GM18498 (cell line): ENCODE data around the gene DOHH.

ENCODE experiments used
- ATAC-seq: cut with Tn5 transposase; IDR thresholded peaks from one replicate; pipeline ENCODE4 v1.9.1; 2021; ENCODE audit warnings: mild to moderate bottlenecking, moderate library complexity; ENCODE audit not compliant: unreplicated experiment

The DOHH gene

DNA sequence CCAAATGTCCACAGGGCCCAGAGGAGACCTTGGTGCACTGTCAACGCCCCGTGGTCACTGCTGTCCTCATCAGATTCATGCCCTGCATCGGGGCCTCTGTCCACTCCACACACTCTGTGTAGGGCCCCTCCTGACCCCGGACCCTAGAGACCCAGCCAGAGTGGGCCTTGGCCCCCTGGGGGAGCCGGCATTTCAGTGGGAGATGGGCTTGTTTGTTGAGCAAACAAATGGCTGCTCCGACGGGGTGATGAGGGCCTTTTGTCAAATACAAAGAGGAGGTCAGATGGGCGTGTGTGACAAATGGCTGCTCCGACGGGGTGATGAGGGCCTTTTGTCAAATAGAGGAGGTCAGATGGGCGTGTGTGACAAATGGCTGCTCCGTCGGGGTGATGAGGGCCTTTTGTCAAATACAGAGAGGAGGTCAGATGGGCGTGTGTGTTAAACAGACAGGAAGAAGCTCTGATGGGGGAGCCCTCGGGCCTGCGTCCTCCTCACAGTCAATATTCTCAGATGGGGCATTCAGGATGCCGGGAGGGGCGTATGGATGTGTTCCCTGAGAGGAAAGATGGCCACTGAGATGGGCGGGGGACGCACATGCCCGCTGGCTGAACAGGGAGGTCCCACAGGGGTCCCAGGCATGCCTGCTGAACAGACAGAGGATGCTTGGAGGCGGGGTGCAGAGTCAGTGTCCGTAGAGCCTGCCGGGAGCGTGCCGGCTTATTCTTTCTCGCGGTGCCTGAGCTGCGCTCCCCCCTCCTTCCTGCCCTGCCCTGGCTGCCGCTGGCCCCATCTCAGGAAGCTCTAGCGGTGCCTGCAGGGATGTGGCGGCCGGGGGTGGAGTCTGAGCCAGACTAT lies 56.4 kb downstream of the DOHH start:
- ATAC-seq = no peak

DNA sequence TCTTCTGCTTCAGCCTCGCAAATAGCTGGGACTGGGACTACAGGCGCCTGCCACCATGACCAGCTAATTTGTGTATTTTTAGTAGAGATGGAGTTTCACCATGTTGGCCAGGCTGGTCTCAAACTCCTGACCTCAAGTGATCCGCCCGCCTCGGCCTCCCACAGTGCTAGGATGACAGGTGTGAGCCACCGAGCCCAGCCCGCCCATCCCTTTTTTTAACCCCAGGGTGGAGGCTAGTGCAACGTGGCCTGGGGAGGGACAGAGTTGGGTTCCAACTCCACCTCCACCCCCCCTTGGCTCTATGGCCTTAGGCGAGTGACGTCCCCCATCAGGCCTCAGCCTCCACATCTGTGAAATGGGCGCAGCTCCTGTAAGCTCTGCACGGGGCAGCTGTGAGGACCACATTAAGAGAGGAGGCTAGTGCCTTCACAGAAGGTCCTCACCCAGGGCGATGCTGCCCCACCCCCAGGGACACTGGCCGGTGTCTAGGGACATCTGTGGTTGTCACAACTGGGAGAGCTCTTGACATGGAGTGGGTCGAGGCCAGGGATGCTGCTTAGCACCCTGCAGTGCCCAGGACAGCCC lies 57.9 kb downstream of the DOHH start:
- ATAC-seq = no peak

DNA sequence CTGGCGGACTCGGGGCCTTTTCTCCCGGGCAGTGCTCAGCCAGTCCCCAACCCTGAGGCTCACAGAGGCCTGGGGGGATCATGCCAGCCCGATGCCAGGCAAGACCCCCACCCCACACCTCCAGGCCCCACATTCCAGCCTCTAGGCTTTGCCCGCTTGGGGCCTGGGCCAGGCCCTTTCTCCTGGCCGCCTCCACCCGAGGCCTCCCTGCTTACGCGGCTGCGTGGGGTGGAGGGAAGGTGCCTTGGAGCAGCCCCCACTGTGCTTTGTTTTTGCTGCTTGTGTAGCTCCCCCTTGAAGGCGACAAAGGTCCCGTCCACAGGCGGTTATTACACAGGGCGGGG lies 58.5 kb downstream of the DOHH start:
- no peak for ATAC-seq

DNA sequence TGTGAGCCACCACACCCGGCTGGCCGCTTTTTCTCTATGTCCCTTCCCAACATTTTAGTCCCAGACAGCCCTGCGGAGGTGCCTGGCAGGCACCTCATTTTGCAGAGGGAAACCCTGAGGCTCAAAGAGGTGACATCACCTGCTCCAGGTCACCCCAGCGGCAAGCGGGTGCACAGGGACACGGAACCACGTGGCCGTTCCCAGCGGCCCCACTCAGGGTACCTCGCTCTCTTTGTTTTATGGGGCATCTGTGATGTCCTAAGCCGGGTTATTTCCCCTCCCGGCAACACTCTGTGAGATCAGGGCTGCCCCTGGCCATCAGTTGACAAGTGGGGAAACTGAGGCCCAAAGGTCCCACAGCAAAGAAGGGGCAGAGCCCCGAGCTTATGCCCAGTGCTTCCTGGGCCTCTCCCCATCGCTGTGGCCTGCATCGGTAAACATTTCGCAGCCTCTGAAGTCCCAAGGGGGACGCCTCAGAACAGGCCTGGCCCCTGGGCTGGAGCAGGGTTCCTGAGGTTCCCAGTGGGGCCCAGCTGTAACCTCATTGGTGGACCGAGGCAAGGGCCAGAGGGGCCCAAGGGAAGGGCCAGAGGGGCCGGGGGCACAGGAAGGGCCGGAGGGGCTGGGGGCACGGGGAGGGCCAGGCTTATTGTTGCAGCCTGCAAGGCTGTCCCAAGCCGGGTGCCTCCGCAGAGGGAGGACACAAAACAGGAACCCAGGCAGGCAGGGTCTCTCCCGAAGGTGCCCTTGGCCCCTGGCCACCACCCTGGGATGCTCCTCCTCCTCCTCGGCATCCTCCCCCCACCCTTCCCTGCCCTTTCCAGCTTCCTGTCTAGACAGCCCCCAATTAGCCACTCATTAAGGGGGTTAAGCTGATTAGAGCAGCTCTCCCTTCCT lies 59.1 kb downstream of the DOHH start:
- ATAC-seq = no peak
